H1 (cell line): ENCODE data around the gene RMND5A. TPM values are rescaled to one million over a fixed set of nuclear protein-coding genes. Genes with fewer than 3 reads are reported as not detected.

ENCODE experiments used
- polyA plus RNA-seq, 7 experiments: library from polyadenylated mRNA; depleted of rRNA in 3 of 7; stranded (reverse) in 5 of 7; unstranded in 2 of 7; fragments of >200 nt in 5 of 7; fragments of 200-250 nt in 2 of 7; gene quantifications; 1 replicate in 5 of 7; 2 replicates in 1 of 7; 4 replicates in 1 of 7; pipeline versions ENCODE4 v1.2.1 to v1.2.3, GENCODE V29; 2011 to 2013; ENCODE audit warnings: missing spikeins in 2 of 7, mixed read lengths in 2 of 7
- total RNA-seq: library from RNA; stranded (reverse); fragmentation: NEBNext Ultra II Directional; extraction: Animal tissue kit (Norgen Biotek cat#: 25700); gene quantifications from 2 replicates; pipeline ENCODE4 v1.2.1, GENCODE V29; 2021
- TF ChIP-seq, protein P1 (sequence below): fragments of 300-600 bp; sonication (generic); IDR thresholded peaks from 2 replicates; pipeline ENCODE4 v1.7.1; 2012; ENCODE audit warnings: low read length, moderate library complexity, mild to moderate bottlenecking, inconsistent platforms; ENCODE audit not compliant: insufficient replicate concordance

RMND5A gene
- total and polyA plus RNA-seq, 2 of the 8 experiments (the other 6 are each of a cell fraction or from before 2014, with no cell fraction given) = 21.0 to 66.2 TPM

GRCh38 chr2:86775338-86775737, 55.2 kb downstream of the RMND5A start (continued):
- TF ChIP-seq, protein P1, sequence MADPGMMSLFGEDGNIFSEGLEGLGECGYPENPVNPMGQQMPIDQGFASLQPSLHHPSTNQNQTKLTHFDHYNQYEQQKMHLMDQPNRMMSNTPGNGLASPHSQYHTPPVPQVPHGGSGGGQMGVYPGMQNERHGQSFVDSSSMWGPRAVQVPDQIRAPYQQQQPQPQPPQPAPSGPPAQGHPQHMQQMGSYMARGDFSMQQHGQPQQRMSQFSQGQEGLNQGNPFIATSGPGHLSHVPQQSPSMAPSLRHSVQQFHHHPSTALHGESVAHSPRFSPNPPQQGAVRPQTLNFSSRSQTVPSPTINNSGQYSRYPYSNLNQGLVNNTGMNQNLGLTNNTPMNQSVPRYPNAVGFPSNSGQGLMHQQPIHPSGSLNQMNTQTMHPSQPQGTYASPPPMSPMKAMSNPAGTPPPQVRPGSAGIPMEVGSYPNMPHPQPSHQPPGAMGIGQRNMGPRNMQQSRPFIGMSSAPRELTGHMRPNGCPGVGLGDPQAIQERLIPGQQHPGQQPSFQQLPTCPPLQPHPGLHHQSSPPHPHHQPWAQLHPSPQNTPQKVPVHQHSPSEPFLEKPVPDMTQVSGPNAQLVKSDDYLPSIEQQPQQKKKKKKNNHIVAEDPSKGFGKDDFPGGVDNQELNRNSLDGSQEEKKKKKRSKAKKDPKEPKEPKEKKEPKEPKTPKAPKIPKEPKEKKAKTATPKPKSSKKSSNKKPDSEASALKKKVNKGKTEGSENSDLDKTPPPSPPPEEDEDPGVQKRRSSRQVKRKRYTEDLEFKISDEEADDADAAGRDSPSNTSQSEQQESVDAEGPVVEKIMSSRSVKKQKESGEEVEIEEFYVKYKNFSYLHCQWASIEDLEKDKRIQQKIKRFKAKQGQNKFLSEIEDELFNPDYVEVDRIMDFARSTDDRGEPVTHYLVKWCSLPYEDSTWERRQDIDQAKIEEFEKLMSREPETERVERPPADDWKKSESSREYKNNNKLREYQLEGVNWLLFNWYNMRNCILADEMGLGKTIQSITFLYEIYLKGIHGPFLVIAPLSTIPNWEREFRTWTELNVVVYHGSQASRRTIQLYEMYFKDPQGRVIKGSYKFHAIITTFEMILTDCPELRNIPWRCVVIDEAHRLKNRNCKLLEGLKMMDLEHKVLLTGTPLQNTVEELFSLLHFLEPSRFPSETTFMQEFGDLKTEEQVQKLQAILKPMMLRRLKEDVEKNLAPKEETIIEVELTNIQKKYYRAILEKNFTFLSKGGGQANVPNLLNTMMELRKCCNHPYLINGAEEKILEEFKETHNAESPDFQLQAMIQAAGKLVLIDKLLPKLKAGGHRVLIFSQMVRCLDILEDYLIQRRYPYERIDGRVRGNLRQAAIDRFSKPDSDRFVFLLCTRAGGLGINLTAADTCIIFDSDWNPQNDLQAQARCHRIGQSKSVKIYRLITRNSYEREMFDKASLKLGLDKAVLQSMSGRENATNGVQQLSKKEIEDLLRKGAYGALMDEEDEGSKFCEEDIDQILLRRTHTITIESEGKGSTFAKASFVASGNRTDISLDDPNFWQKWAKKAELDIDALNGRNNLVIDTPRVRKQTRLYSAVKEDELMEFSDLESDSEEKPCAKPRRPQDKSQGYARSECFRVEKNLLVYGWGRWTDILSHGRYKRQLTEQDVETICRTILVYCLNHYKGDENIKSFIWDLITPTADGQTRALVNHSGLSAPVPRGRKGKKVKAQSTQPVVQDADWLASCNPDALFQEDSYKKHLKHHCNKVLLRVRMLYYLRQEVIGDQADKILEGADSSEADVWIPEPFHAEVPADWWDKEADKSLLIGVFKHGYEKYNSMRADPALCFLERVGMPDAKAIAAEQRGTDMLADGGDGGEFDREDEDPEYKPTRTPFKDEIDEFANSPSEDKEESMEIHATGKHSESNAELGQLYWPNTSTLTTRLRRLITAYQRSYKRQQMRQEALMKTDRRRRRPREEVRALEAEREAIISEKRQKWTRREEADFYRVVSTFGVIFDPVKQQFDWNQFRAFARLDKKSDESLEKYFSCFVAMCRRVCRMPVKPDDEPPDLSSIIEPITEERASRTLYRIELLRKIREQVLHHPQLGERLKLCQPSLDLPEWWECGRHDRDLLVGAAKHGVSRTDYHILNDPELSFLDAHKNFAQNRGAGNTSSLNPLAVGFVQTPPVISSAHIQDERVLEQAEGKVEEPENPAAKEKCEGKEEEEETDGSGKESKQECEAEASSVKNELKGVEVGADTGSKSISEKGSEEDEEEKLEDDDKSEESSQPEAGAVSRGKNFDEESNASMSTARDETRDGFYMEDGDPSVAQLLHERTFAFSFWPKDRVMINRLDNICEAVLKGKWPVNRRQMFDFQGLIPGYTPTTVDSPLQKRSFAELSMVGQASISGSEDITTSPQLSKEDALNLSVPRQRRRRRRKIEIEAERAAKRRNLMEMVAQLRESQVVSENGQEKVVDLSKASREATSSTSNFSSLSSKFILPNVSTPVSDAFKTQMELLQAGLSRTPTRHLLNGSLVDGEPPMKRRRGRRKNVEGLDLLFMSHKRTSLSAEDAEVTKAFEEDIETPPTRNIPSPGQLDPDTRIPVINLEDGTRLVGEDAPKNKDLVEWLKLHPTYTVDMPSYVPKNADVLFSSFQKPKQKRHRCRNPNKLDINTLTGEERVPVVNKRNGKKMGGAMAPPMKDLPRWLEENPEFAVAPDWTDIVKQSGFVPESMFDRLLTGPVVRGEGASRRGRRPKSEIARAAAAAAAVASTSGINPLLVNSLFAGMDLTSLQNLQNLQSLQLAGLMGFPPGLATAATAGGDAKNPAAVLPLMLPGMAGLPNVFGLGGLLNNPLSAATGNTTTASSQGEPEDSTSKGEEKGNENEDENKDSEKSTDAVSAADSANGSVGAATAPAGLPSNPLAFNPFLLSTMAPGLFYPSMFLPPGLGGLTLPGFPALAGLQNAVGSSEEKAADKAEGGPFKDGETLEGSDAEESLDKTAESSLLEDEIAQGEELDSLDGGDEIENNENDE = no peak
- TF ChIP-seq, all 59 proteins: peak for 0
